ENCODE measurements around the gene PDLIM1. TPM values are rescaled to one million over a fixed set of nuclear protein-coding genes. Genes with fewer than 3 reads are reported as not detected.

Gene PDLIM1
- total and polyA plus RNA-seq, 2 donors from 2014 or later, result 72.9 to 148 TPM

- Histone ChIP-seq H3K27me3 (ENCODE audit: control insufficient read depth, insufficient read depth, low read length) (no peaks in the 10 kb centered on the region), H3K9me3 (ENCODE audit: control insufficient read depth in 2 of 3, insufficient read depth in 1 of 3, low read length in 3 of 3) (no peaks in the 10 kb centered on the region), H3K27ac (ENCODE audit: low read depth in 2 of 2, low read length in 2 of 2) (no peak overlapping the region), H3K4me1 (ENCODE audit: control insufficient read depth in 2 of 3, insufficient read depth in 2 of 3, low read depth in 1 of 3, low read length in 3 of 3) (no peaks in the 10 kb centered on the region), H3K9ac (ENCODE audit: low read length in 3 of 3) (no peak overlapping the region), H3K4me3 (ENCODE audit: low read length in 3 of 3) (no peak overlapping the region), H3K36me3 (ENCODE audit: control insufficient read depth in 2 of 3, insufficient read depth in 3 of 3, low read length in 3 of 3) (no peaks in the 10 kb centered on the region)
- TF ChIP-seq, protein P1, sequence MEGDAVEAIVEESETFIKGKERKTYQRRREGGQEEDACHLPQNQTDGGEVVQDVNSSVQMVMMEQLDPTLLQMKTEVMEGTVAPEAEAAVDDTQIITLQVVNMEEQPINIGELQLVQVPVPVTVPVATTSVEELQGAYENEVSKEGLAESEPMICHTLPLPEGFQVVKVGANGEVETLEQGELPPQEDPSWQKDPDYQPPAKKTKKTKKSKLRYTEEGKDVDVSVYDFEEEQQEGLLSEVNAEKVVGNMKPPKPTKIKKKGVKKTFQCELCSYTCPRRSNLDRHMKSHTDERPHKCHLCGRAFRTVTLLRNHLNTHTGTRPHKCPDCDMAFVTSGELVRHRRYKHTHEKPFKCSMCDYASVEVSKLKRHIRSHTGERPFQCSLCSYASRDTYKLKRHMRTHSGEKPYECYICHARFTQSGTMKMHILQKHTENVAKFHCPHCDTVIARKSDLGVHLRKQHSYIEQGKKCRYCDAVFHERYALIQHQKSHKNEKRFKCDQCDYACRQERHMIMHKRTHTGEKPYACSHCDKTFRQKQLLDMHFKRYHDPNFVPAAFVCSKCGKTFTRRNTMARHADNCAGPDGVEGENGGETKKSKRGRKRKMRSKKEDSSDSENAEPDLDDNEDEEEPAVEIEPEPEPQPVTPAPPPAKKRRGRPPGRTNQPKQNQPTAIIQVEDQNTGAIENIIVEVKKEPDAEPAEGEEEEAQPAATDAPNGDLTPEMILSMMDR (IDR thresholded peaks at IDR 0.05; ENCODE audit: borderline replicate concordance, extremely low read depth, insufficient read depth), result no peak
- DNase-seq (no peak), FAIRE-seq (no peak)
- intact Hi-C loops (cut with DNase I), result no loop called here
These were observed 33.8 kb upstream of the PDLIM1 start for GRCh38 chr10:95324436-95325268.

GRCh38 chr10:95321554-95322301, 30.9 kb upstream of the PDLIM1 start:
- no peak overlapping the region for H3K9ac ChIP-seq (ENCODE audit: low read length in 3 of 3)
- no peaks in the 10 kb centered on the region for H3K36me3 ChIP-seq (ENCODE audit: control insufficient read depth in 2 of 3, insufficient read depth in 3 of 3, low read length in 3 of 3)
- no peaks in the 10 kb centered on the region for H3K4me1 ChIP-seq (ENCODE audit: control insufficient read depth in 2 of 3, insufficient read depth in 2 of 3, low read depth in 1 of 3, low read length in 3 of 3)
- no peaks in the 10 kb centered on the region for H3K9me3 ChIP-seq (ENCODE audit: control insufficient read depth in 2 of 3, insufficient read depth in 1 of 3, low read length in 3 of 3)
- DNase-seq, result peak in 1 of 5 donors; percentile 16
- H3K27me3 ChIP-seq (ENCODE audit: control insufficient read depth, insufficient read depth, low read length), result no peaks in the 10 kb centered on the region
- intact Hi-C loops (cut with DNase I), result no loop called here
- FAIRE-seq, result no peak
- H3K4me3 ChIP-seq (ENCODE audit: low read length in 3 of 3), result no peak overlapping the region
- H3K27ac ChIP-seq (ENCODE audit: low read depth in 2 of 2, low read length in 2 of 2), result no peak overlapping the region
- TF ChIP-seq, protein P1 (IDR thresholded peaks at IDR 0.05; ENCODE audit: borderline replicate concordance, extremely low read depth, insufficient read depth), result no peak

DNA sequence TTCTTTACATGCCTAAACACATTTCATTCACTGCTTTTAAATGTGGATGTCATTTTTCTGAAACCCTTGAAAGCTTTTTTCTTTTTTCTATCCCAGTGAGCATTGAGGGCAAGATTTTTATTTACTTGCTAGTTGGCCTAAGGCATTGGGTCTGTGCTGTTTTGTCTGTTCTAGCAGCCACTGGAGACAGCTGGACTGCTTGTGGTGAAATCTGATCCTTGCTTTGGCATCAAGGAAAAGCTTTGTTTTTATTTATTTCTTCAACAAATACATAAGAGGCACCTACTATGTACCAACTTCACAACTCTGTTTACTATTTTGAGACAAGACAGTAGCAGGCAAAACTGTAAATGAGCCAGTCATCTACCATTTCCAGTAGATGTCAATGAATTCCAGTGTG, 28.4 kb upstream of the PDLIM1 start:
- Histone ChIP-seq H3K36me3 (ENCODE audit: control insufficient read depth in 2 of 3, insufficient read depth in 3 of 3, low read length in 3 of 3) (peaks cover 0 to 3% (median under 1%) of the 10 kb centered on the region in 3 donors), H3K9ac (ENCODE audit: low read length in 3 of 3) (no peak overlapping the region), H3K27ac (ENCODE audit: low read depth in 2 of 2, low read length in 2 of 2) (no peak overlapping the region), H3K9me3 (ENCODE audit: control insufficient read depth in 2 of 3, insufficient read depth in 1 of 3, low read length in 3 of 3) (no peaks in the 10 kb centered on the region), H3K4me3 (ENCODE audit: low read length in 3 of 3) (no peak overlapping the region), H3K4me1 (ENCODE audit: control insufficient read depth in 2 of 3, insufficient read depth in 2 of 3, low read depth in 1 of 3, low read length in 3 of 3) (no peaks in the 10 kb centered on the region), H3K27me3 (ENCODE audit: control insufficient read depth, insufficient read depth, low read length) (no peaks in the 10 kb centered on the region)
- TF ChIP-seq, protein P1 (IDR thresholded peaks at IDR 0.05; ENCODE audit: borderline replicate concordance, extremely low read depth, insufficient read depth), result no peak
- intact Hi-C loops (cut with DNase I), result no loop called here
- no peak for FAIRE-seq
- peak in 2 of 5 donors; percentile 43 to 55 for DNase-seq

Data from kidney (tissue), 14 donors.